ENCODE results near the gene SH2D6.

SH2D6 gene

DNA sequence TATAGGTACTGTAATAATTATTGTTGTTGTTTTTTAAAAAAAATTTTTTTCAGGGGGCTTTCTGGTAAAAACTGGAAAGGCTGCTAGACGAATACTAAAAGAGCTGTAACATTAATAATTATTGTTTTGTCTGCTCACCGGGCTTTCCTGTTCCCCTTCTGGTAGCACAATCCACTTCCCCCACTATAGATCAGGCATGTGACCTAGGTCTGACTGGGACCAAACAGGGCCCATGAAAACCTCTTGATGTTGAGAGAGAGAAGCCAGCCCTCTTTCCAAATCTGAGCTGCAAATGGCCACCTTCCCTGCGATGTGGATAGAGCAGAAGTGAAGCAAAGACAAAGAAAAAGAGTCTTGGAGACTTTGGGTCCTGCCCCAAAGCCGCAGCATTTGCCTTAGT is 23.4 kb downstream of the SH2D6 start:
- FAIRE-seq: no peak

DNA sequence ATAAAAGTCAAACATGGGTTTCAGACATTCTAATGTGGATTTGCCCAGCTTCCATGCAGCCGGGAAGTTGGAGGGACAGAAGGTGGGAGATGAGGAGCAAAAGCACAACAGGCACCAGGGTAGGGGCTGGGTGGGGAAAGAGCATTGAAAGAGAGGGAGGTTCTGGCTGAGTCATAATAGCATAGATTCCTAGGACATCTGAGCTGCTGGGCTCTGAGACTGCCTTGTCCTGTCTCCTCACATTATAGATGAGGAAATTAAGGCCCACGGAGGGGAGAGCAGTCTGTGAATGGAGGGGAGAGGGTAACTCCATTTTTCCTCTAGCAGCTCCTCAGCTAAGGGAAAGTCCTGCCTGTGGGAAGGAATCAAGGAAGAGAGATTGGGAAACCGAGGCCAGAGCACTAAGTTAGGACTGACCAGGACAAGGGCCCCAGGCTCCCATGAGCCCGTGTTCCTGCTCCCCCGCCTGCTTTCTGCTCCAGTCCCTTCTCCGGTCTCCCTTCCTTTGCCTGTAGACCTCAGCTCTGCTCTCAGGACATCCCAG is 26.2 kb downstream of the SH2D6 start:
- no peak for FAIRE-seq

DNA sequence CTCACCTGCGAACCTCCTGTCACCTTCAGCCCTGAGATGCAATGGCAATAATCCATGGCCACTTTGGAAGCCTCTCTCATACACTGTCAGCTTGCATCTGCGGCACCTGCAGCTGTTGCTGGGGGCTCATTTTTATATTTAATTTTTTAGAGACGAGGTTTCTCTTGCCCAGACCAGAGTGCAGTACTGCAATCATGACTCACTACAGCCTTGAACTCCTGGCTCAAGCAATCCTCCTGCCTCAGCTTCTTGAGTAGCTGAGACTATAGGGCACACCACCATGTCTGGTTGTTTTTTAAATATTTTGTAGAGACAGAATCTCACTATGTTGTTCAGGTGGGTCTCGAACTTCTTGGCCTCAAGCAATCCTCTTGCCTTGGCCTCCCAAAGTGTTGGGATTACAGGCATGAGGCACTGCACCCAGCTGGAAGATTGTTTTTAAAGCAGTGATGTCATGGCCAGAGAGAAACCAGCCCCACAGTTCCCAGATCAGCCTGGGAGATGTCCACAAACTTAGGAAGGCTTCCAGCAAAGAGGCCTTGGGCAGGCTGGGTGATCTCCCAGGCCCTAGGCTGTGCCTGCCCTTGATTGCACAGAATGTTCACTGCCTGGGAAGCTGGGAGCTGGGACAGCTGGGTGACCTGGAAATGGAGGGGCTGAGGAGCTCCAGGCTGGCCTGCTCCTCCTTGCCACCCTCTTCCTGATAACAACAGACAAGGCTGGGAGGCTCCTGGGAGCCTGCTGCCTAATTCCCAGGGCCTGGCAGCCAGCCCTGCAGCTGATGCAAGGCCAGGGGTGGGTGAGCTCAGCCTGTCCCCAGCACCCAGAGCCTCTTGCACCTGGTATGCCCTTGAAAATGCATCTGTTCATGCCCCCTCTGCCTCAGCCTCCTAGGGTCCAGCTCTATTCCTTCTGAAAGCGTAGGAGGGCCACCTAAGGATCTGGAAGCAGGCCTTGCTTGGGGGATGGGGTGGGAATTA is 27.1 kb downstream of the SH2D6 start:
- no peak for FAIRE-seq

DNA sequence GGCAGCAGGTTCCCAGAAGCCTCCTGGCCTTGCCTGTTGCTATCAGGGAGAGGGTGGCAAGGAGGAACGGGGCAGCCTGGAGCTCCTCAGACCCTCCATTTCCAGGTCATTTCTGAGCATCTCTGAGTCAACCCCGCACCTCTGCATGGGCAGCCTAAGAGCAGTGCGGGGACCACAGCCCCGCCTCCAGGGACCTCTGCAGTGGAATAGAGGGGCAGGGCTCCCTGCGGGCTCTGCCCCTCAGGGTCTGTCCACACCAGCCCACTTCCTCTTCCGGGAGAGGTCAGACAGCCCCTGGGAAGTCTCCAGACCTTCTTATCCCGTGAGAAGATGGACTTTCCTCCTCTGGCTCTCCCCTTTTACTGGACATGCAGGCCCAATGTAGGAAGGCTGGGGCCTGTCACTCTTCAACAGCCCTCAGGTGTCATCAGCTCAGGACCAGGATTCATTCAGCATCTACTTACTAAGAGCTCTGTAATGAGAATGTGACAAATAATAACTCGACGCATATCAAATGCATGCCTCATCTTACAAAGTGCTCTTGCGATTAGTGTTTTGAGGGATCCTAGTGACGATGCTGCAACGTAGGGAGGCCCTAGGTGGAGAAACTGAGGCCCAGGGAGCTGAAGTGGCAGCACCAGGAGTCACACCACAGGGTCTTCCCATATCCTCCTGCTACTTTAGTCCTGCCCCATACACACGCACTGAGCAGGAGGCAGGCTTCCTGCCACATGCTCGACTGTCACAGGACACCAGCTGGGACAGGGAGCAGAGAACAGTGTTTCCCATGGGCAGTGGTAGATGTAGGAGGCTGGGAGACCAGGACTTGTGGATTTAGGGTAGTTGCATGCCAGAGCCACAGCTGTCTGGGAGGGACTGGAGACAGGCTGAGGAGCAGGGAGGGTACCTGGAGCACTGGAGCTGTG is 28.0 kb downstream of the SH2D6 start:
- FAIRE-seq: no peak

DNA sequence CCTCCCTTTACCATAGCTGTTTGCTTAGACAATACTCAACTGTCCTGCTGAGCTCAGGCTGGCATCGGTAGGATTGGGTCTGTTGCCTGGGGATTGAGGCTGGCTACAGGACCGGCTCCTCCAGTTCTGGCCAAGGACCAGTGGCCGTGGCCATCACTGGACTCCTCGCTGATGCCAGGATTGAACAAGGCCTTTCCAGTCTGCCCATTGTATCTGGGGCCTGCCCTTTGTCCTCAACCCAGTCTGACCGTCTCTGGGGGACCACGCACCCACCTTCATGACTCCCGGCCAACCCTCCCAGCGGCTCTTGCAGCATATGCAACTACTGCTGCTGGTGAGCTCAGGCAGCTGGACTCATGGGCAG is 28.7 kb downstream of the SH2D6 start:
- no peak for FAIRE-seq

DNA sequence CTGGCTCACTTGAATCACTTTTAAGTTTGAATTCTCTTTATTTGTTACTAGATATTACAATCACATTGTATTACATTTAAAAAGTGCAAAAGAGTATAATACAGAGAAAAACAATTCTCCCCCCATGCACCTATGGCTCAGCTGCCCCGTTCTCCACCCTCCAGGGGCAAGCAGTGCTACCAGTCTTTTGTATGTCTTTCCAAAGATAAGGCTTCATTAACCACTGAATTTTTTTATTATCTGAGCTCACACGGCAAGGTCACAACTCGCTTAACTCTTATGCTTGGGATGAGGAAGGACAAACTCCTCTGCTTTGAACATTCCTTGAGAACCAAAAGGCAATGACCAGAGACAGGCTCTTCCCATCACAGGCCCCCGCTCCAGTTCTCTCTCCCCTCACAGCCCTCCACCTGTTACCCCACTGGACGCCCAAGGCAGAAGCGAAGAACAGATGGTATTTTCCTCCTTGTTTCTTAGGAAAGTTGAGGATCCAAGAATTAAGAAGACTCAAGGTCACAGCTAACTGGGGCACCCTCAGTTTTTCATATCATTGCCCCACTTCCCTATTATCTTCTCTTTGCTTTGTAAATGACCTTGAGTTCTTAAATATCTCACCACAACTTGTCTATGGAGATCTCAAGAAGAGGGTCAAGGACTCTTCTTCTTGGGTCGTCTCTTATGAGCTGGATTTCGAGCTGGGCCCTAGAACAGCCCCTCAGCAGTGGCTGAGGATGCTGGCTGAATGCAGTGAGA is 30.1 kb downstream of the SH2D6 start:
- FAIRE-seq: no peak

DNA sequence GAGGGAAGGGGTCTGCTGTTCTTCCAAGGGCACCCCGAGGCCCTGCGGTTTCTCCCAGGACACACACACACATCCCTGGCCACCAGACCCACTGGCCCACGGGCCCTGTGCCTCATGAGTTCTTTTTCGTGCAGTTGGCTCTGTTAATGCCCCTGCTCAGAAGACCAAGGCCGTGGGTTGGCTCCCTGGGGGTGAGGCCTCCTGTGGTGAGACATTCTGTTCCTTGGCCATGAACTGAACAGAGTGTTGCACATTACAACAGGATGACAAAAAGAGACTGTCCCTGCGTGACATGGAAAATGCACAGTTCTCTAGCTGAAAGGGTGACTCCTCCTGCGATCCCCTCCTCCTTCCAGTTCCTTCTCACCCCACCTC is 30.7 kb downstream of the SH2D6 start:
- no peak for FAIRE-seq

DNA sequence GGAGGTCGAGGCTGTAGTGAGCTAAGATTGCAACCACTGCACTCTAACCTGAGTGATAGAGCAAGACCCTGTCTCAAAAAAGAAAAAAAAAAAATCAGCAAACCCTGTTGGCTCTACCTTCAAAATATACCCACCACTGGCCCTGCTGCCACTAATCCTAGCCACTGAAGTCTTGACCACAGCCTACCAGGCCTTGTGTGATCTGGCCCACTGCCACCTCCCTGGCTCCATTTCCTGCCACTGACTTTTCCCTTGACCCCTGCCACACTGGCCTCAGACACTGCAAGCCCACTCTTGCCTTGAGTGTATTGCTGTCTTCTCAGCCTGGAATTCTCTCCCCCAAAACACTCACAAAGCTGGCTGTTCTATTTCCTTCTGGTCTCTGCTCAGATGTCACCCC is 33.7 kb downstream of the SH2D6 start:
- FAIRE-seq: no peak

DNA sequence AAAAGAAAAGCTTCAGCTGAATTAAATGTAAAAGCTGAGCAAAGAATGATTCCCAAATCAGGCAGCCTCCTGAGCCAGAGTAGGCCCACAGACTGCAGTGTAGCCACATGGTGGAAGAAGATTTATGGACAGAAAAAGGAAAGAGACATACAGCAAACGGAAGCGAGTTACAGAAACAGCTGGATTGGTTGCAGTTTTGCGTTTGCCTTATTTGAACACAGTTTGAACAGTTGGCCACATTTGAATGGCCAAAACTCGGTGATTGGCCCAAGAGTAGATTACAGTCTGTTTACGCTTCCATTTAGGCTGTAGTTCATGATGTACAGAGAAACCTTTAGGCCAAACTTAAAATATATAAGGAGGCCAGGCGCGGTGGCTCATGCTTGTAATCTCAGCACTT is 35.1 kb downstream of the SH2D6 start:
- FAIRE-seq: no peak

DNA sequence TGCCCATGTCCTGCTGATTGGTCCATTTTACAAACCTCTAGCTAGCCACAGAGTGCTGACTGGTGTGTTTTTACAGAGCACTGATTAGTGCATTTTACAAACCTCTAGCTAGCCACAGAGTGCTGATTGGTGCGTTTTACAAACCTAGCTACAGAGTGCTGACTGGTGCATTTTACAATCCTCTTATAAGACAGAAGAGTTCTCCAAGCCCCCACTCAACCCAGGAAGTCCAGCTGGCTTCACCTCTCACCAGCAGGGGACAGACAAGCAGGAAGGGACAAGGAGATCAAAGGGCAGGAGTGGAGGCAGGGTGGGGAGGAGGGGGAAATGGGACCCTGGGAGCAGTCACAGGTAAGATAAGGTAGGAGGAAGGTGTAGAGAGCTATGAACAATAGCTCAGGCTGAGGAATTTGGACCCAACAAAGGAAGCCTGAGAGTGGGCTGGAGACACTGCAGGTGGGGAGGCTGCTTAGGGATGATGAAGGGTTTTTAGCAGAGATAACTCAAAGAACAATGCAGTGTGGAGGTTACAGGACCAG is 37.1 kb downstream of the SH2D6 start:
- FAIRE-seq: no peak

DNA sequence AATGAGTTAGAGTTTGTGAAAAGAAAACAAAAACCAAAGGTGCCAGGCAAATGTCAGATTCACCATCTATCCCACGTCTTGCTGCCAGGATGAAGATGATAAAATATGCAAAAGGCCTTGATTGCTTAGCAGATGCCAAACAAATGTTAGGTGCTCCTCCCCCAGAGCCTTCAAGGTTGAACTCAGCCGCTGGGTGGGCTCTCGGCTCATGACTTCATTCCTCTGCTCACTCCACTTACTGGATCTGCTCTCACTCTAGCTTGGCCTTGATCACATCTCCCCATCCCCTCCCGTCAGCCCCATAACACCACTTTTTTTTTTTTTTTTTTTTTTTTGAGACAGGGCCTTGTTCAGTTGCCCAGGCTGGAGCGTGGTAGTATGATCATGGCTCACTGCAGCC is 38.5 kb downstream of the SH2D6 start:
- FAIRE-seq: no peak

DNA sequence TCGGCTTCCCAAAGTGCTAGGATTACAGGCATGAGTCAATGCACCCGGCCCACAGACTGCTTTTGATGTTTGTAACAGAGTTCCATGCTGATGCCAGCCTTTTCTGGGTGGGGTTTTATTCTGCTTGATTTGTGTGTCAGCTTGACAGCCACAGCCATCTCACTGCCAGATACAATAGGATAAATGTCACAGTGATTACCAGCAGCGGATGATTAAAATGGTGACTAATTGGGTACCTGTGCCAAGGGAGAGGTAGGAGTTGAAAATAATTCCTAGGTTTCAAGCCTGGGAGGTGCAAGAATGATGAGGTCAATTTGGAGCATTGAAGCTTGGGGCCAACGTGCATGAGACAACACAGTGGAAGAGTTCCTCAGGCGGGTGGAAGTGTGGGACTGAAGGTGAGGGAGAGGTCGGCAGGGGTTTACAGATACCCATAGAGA is 39.4 kb downstream of the SH2D6 start:
- FAIRE-seq: no peak

DNA sequence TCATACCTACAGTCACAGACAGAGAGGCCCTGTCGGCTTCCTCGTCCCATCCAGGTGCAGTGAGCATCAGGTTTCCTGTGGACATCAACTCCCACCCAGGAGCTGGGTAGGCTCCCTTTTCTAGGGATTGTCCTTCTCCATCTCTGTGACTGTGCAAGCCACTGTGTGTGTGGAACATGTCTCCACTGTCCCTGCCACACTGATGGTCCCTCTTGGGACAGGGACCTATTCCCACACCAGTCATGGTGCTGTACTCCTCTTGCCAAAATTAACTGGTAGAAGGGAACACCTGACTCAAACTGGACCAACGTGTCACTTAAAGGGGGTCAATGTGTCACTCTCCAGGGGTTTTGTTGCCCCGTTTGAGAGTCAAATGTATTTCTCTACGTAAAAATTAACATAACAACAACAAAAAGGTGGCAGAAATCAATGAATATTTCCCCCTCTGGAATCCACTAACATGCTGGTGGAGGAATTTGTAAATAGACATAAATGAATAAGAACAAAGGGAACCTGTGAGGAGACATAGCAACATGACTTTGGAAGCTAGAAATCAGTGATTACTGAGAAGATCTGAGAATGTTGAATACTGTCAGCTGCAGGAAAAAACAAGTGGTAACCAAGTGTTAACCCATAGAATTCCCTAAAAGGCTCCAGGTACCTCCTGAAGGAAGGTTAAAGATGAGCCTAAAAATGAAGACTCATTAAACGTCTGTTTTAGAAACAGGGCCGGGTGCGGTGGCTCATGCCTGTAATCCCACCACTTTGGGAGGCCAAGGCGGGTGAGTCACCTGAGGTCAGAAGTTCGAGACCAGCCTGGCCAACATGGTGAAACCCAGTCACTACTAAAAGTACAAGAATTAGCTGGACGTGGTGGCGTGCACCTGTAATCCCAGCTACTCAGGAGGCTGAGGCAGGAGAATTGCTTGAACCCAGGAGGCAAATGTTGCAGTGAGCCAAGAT is 40.4 kb downstream of the SH2D6 start:
- no peak for FAIRE-seq

DNA sequence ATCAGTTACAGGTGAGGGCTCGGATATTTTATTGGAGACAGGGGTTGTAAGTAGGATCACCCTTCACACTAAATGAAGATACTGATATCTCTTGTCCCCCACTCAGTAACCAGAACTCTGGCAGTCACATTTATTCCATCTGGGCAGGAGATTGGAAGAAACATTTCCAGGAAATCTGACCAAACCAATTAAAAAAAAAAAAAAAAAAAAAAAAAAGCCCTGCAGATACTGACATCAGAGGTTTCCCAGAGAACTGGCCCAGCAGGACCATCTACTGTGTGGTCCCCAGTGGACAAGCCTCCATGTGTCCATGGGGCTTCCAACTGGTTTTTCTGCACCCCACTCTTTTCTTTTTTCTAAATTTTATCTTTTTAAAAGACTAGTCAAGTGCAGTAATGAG is 41.3 kb downstream of the SH2D6 start:
- no peak for FAIRE-seq

DNA sequence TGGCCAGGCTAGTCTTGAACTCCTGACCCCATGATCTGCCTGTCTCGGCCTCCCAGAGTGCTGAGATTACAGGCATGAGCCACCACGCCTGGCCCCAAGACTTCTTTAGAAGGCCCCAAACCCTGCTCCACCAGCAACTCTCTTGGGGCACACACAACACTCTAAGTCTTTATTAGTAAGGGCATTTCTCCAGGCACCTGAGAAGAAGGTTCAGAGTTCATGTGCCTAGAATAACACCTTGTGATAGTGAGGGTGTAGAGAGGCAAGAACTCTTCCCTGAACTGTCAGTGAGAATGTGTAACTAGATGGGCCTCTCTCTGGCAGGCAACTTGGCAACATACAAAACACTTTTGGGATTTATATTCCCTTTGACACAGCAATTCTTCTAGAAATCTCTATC is 43.8 kb downstream of the SH2D6 start:
- FAIRE-seq: no peak

DNA sequence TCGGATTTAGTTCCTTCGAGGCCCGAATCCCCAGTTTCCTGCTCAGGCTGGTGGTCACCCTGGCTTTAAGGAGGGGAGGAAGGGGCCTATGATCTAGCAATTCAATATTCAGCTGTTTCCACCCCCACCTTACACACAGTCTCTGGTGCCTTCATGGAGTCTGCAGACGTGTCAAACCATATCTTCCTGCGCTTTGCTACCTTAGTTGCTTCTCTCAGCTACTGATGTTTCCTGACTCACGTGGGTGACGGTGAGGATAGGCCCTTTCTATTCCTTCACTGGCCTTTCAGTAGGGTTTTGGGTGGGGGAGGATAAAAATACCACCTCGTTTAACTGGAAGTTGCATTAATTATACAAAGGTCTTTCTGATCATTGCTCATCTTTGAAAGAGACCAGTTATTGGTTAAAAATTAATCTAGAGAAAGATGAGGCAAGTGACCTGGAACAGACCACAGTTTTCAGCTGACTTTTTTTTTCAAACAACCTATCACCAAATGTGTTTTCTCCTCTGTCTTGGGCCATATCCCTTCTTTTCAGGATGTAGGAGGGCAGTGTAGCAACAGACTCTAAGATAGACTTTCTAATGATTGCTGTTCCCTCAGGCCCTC is 49.7 kb downstream of the SH2D6 start:
- FAIRE-seq: no peak

DNA sequence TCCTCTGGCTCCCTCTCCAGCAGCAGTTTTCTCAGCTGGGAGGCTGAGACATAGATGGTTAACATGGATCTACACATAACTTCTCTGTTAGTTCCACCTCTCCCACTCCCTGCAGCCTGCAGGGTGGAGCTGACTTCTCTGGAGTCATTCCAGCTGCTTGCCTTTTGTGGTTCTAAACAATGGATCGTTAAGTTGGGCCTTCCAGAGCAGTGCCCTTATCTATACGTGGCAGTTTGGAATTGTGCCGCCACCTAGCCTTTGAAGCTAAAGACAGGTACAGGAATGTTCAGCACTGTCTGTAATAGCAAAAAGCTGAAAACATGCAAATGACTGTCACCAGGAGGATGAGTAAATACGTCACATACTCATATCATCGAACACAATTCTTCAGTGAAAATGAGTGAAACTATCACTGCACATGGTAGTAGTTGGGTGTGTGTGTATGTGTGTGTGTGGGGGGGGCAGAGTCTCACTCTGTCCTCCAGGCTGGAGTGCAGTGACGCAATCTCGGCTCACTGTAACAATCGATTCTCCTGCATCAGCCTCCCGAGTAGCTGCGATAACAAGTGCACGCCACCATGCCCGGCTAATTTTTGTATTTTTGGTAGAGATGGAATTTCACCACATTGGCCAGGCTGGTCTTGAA is 50.3 kb downstream of the SH2D6 start:
- FAIRE-seq: no peak

DNA sequence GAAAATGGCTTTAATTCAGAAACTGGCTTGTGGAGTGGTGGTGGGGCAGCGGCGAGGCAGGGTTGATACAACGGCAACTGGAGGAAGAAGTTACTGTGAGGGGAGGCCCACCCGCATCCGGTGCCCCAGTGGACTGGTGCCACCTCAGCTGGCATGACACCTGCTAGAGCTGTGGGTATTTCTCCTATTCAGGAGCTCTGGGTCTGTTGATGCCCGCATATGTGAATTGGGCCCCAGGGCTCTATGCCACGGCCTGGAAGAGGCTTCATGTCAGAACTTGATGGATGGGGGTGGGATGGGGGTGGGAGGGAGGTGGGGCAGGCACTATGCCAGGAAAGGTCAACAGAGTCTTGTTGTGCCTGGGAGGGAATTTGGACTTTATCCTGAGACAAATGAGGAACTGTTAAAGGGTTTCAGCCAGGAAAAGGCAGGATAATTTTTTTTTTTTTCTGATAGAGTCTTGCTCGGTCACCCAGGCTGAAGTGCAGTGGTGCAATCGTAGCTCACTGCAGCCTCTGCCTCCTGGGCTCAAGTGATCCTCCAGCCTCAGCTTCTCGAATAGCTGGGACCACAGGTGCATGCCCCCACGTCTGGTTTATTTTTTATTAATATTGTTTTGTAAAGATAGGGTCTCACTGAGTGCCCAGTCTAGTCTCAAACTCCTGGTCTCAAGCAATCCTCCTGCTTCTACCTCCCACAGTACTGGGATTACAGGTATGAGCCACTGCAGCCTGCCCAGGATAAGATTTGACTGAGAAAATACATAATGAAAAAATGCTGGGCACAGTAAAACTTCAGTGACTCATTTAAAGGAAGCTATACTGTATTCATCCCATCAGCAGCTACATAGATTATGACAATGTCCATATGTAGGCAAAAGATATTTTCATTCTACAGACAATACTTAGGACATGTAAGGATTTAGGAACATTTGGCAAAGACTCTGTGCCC is 52.6 kb downstream of the SH2D6 start:
- FAIRE-seq: no peak

DNA sequence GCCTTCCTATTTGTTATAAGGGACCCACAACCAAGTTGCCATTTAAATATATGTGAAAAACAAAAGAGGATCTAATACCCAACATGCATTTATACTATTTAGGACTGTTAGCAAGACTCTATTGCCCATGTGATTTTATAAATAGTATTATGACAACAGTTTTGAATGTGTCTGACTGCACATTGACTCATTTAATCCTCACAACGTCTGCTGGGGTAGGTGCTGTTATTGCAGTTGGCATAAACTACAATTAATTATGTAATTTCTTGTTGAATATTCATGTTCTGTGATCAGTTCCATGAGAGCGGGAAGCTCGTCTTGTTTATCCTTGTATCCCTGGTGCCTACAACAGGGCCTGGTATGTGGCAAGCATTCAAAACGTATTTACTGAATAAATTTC is 53.7 kb downstream of the SH2D6 start:
- FAIRE-seq: no peak

All from G401.6 (cell line).